HG02642 (cell line): ENCODE results near the gene SLC22A1.
A peak's percentile ranks its signal among the peaks of the same experiment; 100 is the strongest.
"Not testable (repeated sequence)": the region's sequence is repeated elsewhere in the genome, so short reads cannot be mapped to it uniquely, and the experiment has no call there.

ENCODE experiments used
- ATAC-seq: cut with Tn5 transposase; IDR thresholded peaks from one replicate; pipeline ENCODE4 v1.9.1; 2021; ENCODE audit warnings: mild to moderate bottlenecking; ENCODE audit not compliant: unreplicated experiment, poor library complexity

SLC22A1 gene

DNA sequence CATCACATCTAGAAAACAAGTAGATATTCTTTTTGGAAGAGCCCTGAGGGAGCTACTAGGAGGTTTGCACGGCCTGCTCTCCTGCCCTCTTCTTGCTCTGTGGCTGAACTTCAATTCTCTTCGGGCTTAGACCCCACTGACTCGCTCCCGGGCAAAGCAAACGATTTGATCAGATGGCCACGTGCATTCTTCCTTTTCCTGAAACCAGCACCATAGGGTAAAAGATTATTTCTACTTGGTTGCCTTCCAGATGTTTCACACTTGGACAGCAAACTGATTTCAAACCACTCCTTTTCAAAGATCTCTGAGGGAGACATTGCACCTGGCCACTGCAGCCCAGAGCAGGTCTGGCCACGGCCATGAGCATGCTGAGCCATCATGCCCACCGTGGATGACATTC, at the start of gene SLC22A1:
TSS of gene SLC22A1 (plus strand) at position 258 of the 400 bp plus-strand sequence. CDS start at position 379, 121 bp downstream.
- no peak for ATAC-seq

DNA sequence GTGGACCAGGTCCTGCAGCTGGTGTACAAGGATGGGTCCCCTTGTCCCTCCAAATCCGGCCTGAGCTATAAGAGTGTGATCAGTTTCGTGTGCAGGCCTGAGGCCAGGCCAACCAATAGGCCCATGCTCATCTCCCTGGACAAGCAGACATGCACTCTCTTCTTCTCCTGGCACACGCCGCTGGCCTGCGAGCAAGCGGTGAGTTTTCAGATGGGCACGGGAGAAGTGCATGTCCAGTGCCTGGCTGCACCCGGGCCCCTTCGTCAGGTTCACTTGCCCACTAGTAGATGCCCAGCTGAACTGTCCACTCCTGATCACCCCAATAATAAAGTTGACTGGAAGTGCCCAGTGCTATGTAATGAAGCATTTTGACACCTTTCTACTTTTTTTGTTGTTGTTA, 48.3 kb upstream of the SLC22A1 start:
- no peak for ATAC-seq

DNA sequence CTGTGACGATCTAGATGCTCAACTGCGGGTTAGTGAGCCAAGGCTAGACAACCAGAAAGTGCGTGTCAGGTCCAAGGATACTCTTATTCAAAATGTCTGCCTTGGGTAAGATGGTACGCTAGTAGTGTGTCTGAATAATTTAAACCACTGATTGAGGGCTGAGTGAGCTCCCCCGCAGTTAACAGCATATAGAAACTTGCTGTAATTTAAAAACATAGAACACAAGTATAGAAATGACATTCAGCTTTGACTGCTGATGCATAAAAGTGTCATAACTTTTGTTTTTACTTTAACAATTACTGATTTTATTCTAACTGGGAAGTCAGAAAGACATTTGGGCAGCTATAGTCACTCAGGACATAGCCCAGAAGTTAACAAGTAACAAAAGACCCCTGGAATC, 45.6 kb upstream of the SLC22A1 start:
- ATAC-seq = peak; percentile 47

GRCh38 chr6:160077024-160077423, 44.6 kb upstream of the SLC22A1 start:
- no peak for ATAC-seq

DNA sequence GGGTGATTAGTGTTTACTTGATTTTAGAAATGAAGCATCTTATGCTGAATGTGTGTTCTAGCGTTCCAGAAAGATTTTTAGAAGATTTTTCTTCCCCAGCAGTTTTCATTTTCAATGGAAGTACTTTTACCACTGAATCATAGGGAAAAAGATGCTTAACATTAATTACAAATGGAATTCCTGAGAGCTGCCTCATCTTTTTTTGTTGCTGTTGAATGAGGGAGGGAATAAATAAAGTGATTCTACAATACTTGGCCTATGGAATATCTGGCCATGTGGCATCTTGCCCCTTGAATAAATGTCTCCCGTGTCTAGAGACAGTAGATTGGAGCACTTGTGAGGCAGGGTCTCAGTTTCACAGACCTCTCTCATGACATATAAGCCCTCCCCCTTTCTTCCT, 44.1 kb upstream of the SLC22A1 start:
- no peak for ATAC-seq

- no peak for ATAC-seq
These were observed 42.5 kb upstream of the SLC22A1 start for GRCh38 chr6:160078883-160079685.

- no peak for ATAC-seq
These were observed 42.0 kb upstream of the SLC22A1 start for GRCh38 chr6:160079686-160080043.

- no peak for ATAC-seq
These were observed 41.5 kb upstream of the SLC22A1 start for GRCh38 chr6:160080097-160080496.

- no peak for ATAC-seq
These were observed 40.2 kb upstream of the SLC22A1 start for GRCh38 chr6:160081398-160081797.

DNA sequence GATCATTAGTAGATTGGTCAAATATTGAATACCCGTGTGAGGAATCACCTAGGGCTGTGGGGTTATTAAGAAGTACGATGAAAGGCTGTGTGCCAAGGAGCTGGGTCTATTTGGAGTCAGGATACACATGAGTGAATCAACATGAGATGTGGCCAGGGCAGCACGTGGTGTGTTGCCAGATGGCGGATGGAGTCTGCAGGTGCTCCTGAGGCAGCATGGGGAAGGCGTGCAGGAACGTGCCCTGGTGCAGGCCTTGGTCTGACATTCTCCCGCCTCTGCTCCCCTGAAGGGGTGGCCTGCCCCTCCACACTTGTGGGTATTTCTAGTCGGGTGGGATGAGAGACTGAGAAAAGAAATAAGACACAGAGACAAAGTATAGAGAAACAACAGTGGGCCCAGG, 39.0 kb upstream of the SLC22A1 start:
- no peak for ATAC-seq

- no peak for ATAC-seq
These were observed 37.3 kb upstream of the SLC22A1 start for GRCh38 chr6:160084198-160084776.

DNA sequence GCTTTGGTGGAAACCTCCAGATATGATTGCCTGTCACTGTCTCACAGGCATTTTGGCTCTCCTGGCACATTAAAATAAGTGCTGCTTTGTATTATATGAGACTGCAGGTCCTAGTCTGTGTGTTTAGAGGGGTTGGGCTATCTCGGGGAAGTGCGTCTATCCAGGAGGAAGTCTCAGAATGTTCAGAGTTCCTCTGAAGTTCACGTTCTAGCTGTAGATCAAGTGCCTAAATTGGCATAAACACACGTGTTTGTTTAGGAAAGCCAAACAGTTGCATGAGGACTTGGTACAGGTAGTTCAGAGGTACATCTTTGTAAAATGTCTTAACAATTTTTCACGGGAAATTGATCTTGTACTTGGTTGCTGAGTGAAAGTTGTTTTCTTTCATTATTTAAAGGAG, 36.4 kb upstream of the SLC22A1 start:
- ATAC-seq = no peak

- no peak for ATAC-seq
These were observed 35.7 kb upstream of the SLC22A1 start for GRCh38 chr6:160085713-160086505.

GRCh38 chr6:160086754-160087153, 34.9 kb upstream of the SLC22A1 start:
- no peak for ATAC-seq

GRCh38 chr6:160088069-160088783, 33.4 kb upstream of the SLC22A1 start:
- ATAC-seq = no peak

DNA sequence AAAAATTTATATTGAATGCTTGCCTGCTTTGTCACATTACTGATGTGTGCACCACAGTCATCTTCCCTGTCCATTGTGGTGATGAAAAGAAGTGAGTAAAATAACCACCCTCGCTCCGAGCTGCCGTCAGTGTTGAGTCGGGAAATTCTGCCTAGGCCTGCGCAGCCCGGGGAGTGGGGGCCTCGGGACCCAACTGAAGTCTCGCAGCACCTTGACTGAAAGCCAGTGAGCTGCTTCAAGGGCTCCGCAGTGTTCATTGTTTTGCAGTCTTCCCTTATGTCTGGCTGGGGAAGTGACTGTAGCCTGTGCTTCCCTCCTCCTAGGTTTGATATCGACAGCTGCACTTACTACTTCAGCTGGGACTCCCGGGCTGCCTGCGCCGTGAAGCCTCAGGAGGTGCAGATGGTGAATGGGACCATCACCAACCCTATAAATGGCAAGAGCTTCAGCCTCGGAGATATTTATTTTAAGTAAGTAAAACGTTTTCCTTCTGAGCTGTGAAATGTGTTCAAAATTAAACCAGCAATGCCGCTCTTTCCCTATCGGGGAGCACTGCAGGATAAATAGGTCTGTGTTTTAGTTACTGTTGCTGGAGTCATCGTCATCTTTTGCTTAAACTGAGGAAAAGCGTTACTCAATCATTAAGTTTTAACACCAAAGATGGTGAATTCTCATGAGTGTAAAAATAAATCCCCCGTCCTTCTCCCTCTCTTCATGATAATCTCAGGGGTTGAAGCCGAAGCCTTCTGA, 32.7 kb upstream of the SLC22A1 start:
- no peak for ATAC-seq

DNA sequence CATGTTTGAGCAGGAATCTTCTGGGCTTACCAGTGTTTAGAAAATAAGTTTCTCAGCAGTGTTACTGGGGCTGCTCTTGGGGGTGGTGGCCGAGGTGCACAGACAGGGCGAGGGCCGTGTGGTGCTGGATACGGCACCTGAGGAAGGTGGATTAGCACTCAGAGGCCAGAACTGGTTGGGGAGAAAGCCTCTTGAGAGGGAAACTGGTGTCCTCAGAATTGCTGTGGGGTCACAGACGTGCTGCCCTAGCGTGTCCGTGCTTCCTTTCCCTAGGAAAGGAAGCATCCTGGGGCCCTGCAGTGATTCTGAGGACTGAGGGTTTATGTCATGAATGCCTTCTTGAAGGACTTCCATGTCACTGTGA, 32.1 kb upstream of the SLC22A1 start:
- no peak for ATAC-seq

GRCh38 chr6:160090442-160091239, 31.0 kb upstream of the SLC22A1 start:
- ATAC-seq = not testable (repeated sequence)

DNA sequence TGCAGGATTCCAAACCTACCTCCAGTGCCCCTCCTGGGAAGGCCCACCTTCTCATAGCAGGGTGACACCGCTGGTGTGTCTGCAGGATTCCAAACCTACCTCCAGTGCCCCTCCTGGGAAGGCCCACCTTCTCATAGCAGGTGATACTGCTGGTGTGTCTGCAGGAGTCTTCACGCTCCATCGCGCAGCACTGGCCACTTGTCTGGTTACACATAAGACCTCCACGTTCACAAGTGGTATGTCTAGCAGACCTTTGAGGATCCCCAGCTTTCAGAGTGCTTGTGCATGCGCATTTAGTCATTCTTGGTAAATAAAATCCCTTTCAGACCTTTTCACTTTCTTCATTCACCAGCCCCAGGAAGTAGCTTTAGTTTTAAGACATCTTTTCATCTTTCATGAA, 29.4 kb upstream of the SLC22A1 start:
- ATAC-seq = not testable (repeated sequence)
